HG02678 (cell line): ENCODE measurements around the gene TMEM231.
A peak's percentile ranks its signal among the peaks of the same experiment; 100 is the strongest.
"Not testable (repeated sequence)": the region's sequence is repeated elsewhere in the genome, so short reads cannot be mapped to it uniquely, and the experiment has no call there.

Experiments
- ATAC-seq: cut with Tn5 transposase; IDR thresholded peaks from one replicate; pipeline ENCODE4 v1.9.1; 2021; ENCODE audit warnings: mild to moderate bottlenecking, moderate library complexity; ENCODE audit not compliant: unreplicated experiment

Gene TMEM231, protein sequence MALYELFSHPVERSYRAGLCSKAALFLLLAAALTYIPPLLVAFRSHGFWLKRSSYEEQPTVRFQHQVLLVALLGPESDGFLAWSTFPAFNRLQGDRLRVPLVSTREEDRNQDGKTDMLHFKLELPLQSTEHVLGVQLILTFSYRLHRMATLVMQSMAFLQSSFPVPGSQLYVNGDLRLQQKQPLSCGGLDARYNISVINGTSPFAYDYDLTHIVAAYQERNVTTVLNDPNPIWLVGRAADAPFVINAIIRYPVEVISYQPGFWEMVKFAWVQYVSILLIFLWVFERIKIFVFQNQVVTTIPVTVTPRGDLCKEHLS

GRCh38 chr16:75555707-75556430 is at the start of gene TMEM231:
Gene TMEM231, minus strand, starts transcription at chr16:75556252. Its CDS starts 43 bp downstream, at chr16:75556209.
- ATAC-seq, result peak; percentile 97

GRCh38 chr16:75603241-75603640 is 47.2 kb upstream of the TMEM231 start:
- ATAC-seq, result no peak

DNA sequence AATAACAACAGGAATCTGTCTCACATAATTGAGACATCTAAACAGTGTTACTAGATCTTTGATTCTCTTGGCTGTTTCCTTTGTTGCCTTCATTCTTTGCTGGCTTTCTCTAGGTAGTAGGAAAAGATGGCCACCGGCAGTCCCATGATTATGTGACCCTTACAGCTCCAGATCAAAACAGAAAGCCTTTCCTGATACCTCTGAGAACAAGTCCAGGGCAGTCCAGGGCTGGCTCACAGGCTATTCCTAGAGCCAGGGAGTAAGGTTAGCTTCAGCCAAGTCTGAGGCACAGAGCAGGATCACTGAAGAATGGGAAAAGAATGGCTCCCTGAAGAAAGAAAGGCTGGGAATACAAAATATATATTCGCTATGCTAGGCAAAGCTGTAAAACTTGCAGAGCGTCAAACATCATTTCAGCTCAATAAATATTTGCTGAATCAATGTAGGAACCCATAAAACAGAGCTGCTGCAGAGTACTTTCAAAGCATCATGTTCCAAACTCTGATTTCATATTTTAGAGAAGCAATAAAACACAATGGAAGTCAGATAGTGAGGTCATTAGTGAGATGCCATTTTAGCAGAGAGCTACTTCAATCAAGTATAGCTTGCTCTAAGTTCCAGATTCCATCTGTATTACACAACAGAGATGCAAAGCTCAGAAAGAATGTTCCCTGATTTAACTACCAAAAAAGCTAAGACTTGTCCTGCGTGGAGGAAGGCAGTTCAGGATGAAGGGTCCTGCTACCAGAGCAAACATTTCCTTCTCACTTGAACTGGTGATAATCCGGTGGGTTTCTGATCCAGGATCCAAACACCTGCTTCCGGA is 43.6 kb upstream of the TMEM231 start:
- no peak for ATAC-seq

DNA sequence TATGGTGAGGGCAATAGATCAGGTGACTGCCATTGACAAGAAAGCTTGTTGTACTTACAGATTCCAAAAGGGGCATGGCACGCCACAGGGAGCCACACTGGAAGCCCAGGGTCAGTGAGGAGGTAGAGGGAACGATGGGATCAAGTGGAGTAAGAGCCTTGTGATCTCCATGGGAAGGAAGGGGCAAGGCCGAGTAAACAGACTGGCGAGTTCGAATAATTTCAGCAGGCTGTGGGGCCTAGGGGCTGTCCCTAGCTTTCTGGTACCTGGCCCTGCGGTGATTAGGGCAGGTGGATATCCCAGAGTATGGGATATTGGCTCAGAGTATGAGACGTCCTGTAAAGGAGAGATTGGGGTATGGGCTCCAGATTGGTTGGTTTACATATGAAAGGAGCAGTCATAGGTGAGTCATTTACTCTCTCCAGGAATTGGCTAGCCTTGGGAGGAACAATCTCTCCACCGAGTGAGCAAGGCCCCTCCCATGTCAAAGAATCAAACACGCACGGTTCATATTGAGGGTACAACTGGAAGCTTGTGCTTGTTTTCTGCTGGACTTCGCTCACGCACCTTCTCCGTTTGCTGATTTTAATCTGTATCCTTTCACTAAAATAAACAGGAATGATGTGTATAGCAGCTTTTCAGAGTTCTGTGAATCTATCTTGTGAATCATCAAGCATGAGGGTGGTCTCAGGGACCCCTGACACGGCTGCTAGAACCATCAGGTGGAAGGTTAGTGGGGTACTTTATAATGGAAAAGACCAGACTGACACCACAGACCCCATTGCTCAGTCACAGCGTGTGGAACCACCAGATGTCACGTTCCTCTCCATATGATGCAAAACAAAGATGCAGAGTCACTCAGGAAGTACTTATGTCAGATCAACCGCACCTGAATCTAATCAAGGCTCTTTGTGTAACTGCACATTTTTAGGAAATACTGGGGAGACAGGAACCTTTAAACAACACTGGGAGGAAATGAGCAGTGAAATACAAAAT is 38.1 kb upstream of the TMEM231 start:
- ATAC-seq, result no peak

- ATAC-seq, result no peak
Measured at GRCh38 chr16:75593308-75593707, 37.3 kb upstream of the TMEM231 start.

DNA sequence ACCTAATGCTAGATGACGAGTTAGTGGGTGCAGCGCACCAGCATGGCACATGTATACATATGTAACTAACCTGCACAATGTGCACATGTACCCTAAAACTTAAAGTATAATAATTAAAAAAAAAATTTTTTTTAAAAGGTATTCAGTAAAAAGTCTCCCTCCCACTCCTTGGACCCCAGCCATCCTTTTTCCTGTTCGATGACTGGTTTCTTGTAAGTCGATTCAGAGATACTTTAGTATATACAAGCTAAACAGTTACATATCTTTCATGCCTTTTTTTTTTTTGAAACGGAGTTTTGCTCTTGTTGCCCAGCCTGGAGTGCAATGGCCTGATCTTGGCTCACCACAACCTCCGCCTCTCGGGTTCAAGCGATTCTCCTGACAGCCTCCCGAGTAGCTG is 35.9 kb upstream of the TMEM231 start:
- not testable (repeated sequence) for ATAC-seq

DNA sequence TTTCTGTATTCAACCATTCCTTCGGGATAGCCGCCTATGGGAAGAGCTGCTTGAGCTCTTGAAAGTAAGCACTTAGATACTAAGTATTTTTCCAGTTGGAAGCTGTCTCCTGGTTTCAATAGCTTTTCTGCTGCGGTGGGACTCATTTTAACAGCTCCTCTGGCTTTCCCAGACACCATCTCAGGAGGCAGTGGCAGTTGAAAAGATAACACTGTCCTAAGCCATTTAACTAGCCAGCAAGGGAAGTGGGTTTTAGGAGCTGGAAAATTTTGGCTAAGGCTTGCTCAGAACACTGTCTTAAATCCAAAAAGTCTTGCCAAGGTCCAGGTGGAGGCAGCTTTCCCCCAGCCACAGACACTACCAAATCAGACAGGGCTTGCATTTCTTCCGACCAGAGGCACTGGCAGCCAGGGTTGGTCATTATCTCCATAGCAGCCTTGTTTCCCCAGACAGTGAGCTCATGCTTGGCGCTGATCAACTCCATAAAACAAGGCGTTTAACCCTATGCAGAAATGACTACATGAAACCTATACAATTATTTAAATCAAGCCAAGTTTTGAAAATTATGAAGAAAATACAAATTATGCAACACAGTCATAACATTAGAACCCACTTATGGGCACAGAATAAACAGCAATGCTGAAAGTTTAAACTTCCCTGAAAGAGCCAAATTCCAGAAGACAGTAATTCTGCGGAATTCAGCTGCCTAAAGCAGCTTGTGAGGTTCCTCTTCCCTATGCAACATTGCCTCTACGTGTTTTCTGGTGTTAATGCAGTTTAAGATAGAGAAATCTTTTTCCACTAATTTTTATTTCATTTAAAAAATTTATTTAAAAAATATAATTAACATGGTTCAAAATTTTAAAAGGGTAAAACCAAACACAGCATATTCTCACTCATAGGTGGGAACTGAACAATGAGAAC is 35.1 kb upstream of the TMEM231 start:
- no peak for ATAC-seq

GRCh38 chr16:75589306-75589705 is 33.3 kb upstream of the TMEM231 start:
- ATAC-seq, result no peak

DNA sequence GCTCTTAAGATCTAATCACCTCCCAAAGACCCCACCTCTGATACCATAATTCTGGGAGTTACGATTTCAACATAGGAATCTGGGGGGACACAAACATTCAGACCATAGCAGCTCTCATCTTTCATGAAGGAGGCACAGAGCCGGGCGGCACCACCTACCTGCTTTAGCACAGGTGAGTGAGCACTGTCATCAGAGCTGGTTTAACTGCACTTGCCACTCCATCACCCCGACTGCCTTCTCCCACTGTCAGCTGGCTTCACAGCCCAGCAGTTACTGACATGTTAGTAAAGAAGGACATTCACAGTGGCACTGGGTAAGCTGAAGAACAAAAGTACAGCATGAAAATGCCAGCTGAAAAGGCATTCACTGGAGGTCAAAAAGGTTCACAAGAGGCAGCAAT is 32.7 kb upstream of the TMEM231 start:
- no peak for ATAC-seq

DNA sequence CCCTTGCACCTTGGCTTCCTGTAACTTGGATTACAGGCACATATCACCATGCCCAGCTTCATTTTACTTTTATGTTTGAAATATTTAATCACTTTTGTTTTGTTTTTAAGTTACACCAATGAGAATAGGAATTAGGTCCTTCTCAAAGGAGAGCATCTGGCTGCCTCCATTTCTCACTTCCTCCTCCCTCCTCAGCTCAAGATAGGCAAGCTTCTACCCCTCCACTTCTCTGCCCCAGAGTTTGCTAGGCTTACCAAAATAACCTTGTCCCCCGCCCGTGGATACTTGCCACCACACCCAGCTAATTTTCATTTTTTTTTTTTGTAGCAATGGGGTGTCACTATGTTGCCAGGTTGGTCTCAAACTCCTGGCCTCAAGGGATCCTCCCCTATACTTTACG is 28.1 kb upstream of the TMEM231 start:
- ATAC-seq, result peak; percentile 64

GRCh38 chr16:75579281-75579834 is 23.3 kb upstream of the TMEM231 start:
- ATAC-seq, result no peak

- ATAC-seq, result no peak
Measured at GRCh38 chr16:75578725-75579124, 22.7 kb upstream of the TMEM231 start.

- ATAC-seq, result no peak
Measured at GRCh38 chr16:75578212-75578611, 22.2 kb upstream of the TMEM231 start.

DNA sequence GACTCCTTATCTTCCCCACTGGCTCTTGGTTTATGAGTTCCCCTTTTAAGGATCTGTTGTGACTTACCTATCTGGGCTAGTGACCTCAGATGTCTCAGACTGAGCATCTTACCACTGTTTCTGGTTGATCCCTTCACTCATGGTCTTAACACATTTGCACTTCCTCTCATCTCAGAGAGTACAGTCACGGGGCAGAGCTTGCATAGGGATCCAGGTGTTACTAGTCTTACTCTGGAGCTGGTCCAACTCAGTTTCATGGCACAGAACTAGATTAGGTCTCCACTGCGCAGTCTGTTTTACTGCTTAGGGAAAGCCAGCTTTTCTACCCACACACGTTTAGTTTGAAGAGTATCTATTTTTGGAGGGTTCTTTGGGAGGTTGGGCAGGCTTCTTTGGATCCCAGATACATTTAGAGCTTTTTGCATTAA is 20.3 kb upstream of the TMEM231 start:
- no peak for ATAC-seq

GRCh38 chr16:75575958-75576357 is 19.9 kb upstream of the TMEM231 start:
- no peak for ATAC-seq

DNA sequence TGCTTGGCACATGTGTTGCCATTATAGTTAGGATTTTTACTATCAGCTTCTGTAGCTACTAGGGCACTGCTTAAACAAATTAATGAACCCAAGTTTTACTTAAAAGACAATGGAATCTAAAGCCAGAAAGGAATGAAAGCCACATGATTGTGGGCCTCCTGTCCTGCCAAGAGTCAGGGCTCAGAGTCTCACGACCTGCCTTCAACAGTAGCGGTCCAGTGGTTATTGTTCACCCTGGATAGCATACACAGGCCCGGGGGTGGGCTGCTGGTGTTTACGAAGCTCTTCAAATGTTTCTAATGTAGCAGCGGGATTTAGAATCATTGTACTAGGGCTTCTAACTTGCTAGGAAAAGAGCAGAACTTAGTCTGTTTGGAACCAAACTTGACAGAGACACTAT is 17.9 kb upstream of the TMEM231 start:
- no peak for ATAC-seq

DNA sequence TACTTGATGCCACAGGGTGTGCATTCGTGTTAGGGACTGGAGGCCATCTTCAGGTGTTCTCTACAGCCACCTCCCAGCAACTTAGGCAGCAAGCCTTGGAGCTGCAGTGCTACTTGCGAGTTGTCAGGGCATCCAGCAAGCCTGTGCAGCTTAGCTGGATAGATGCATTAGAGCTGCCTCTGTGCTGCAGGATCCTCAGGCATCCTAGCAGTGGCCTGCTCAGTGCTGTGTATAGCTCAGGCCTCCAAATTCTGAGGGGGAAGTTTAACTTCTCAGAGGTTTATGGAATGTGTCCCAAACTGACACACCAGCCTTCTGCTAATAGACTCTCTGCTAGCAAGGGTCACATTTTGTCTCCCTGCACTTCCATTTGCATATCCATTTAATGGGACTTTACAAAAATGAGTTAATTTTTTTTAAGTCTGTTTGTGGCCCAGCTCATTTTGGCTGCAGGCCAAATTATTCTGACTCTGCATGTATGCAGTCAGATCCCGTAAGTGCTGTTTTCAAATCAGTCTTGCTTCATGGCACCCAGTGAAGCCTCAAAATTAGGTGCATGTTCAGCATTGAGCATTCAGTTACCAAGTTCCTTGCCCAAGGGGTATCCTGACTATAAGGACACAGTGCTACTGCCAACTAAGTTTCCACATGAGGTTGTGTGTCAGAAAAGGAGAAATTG is 17.0 kb upstream of the TMEM231 start:
- no peak for ATAC-seq

DNA sequence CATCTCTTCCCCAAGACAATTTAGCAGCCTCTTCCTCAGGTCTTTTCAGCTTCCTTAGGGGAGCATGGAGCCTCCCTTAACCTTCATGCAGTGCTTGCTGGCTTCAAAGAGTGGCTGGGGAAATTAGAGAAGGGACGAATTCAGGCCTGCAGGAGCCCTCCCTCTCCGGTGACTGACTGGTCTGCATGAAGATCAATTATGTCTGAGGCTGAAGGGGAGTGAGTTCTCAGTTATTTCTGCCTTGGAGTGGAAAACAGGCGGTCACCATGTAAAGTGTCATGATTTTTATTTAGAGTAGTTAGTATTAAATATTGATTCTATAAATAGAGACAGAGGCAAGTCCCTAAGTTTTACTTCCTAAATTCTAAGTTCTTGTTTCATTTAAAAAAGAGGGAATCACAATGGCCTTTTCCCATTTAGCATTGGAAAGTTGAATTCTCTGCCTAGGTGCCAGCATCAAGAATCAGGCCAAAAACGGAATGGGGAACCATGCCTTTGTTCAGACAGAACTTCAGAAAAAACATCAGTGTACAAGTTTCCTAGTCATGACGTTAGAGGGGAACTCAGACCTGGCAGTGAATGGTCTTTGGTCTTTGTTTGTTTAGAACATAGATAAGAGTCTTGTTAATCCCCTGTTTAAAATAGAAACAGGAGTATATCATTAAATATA is 14.5 kb upstream of the TMEM231 start:
- no peak for ATAC-seq
